ENCODE data around the gene UNC13B.
"Not testable (repeated sequence)": the region's sequence is repeated elsewhere in the genome, so short reads cannot be mapped to it uniquely, and the experiment has no call there.

Gene UNC13B

DNA sequence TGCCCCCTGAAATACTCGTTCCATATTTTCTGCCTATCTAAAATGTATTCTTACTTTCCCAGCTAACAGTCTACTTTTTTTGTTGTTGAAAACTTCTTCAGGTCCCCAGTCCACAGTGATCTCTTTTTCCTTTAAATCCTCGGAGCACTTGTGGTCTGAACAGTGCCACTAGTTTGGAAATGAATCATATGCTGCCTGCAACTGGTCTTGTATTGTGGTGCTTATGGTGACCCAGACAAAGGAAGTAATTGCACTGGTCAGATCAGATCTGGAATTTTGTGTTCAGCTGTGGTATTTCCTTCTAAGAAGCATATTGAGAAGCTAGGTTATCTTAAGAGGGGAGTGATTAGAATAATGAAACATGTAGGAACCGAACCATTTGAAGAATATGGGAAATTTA is 2.9 kb downstream of the UNC13B start:
- DNase-seq: no peak

GRCh38 chr9:35167429-35167828 is 5.6 kb downstream of the UNC13B start:
- DNase-seq: not testable (repeated sequence)

- no peak for DNase-seq
Measured at GRCh38 chr9:35168963-35169362, 7.2 kb downstream of the UNC13B start.

- no peak for DNase-seq
Measured at GRCh38 chr9:35172878-35173277, 11.1 kb downstream of the UNC13B start.

DNA sequence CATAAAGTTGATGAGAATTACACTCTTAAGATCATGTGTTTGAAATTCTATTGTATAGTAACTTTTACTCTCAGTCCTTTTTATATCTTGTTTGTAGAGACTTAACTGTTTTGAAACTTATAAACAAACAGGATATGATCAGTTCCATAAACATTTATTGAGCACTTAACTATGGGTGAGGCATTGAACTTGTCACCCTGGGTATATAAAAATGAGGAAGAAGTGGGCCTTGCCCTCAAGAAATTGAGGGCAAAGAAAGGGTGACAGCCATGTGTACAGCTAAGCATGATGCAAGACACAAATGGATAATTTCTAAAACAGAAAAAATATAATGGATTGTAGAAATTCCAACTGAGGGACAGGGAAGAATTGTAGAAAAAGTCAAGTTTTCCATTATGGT is 15.7 kb downstream of the UNC13B start:
- DNase-seq: no peak

GRCh38 chr9:35179347-35180280 is 17.8 kb downstream of the UNC13B start:
- DNase-seq: no peak

- no peak for DNase-seq
Measured at GRCh38 chr9:35180801-35181200, 19.0 kb downstream of the UNC13B start.

DNA sequence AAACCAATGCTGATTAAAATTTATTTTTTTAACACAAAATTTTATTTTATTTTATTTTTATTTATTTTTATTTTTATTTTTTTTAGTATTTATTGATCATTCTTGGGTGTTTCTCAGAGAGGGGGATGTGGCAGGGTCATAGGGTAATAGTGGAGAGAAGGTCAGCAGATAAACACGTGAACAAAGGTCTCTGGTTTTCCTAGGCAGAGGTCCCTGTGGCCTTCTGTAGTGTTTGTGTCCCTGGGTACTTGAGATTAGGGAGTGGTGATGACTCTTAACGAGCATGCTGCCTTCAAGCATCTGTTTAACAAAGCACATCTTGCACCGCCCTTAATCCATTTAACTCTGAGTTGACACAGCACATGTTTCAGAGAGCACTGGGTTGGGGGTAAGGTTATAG is 20.6 kb downstream of the UNC13B start:
- DNase-seq: not testable (repeated sequence)

GRCh38 chr9:35182996-35183754 is 21.4 kb downstream of the UNC13B start:
- DNase-seq: not testable (repeated sequence)

DNA sequence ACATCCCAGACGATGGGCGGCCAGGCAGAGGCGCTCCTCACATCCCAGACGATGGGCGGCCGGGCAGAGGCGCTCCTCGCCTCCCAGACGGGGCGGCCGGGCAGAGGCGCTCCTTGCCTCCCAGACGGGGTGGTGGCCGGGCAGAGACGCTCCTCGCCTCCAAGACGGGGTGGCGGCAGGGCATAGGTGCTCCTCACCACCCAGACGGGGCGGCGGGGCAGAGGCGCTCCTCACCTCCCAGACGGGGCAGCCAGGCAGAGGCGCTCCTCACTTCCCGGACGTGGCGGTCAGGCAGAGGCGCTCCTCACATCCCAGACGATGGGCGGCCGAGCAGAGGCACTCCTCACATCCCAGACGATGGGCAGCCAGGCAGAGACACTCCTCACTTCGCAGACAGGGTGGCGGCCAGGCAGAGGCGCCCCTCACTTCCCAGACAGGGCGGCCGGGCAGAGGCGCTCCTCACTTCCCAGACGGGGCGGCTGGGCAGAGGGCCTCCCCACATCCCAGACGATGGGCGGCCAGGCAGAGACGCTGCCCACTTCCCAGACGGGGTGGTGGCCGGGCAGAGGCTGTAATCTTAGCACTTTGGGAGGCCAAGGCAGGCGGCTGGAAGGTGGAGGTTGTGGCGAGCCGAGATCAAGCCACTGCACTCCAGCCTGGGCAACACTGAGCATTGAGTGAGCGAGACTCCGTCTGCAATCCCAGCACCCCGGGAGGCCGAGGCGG is 22.1 kb downstream of the UNC13B start:
- DNase-seq: not testable (repeated sequence)

DNA sequence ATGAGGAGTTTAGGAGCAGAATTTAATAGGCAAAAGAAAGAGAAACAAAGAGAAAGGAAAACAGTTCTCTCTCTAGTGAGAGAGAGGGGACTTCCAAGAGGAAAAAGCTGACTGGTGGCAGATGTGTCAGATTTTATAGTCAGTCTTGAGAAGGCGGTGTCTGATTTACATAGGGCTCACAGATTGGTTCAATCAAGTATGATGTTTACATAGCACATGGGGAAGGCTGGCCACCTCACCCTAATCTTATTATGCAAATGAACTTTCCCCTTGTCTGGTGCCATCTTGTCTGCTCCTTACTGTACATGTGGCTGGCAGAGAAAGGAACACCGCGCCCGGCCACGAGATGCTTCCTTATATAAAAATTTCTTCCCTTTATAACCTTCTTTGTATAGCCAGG is 24.7 kb downstream of the UNC13B start:
- no peak for DNase-seq

GRCh38 chr9:35190203-35190602 is 28.4 kb downstream of the UNC13B start:
- no peak for DNase-seq

- DNase-seq: no peak
Measured at GRCh38 chr9:35191105-35191504, 29.3 kb downstream of the UNC13B start.

DNA sequence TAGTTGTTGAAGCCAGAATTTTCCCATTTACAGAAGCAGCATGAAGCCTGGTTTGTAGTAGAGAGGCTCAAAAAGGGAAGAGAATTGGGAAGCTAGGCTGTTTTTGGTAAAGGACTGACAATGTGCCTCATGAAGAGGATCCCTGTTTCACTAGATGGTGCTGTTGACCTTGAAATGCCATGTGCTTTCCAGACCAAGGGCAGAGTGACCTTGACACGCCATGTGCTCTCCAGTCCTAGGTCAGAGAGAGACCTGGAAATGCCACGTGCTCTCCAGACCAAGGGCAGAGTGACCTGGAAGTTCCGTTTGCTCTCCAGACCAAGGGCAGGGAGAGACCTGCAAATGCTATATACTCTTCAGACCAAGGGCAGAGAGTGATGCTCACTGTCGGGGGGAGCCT is 32.0 kb downstream of the UNC13B start:
- no peak for DNase-seq

DNA sequence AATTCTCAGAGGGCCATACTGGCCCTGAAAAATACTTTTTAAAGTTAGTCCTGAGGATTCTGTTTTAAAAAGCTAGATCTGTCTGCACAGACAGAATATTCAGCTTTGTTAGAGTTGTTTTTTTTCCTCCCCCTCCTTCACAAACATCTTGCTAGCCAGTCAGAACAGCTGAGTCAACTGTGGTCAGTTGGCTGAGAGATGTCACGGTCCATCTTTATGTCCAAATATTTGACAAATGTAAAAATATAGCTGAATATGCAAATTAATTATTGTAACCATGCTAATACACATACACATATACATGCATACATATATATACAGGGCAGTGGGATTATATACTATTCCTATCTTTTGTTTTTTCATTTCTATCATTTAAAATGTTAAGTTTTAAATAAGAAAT is 33.9 kb downstream of the UNC13B start:
- no peak for DNase-seq

DNA sequence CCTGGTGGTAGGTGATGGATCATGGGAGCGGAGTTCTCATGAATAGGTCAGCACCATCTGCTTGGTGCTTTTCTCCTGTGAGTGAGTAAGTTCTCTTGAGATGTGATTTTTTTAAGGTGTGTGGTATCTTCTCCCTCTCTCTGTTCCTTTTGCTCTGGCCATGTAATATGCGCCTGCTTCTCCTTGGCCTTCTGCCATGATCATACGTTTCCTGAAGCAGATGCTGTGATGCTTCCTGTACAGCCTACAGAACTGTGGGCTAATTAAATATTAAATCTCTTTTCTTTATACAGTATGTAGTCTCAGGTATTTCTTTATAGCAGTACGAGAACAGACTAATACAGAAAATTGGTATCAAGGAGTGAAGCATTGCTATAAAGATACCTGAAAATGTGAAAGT is 36.4 kb downstream of the UNC13B start:
- no peak for DNase-seq

- no peak for DNase-seq
Measured at GRCh38 chr9:35203528-35203927, 41.7 kb downstream of the UNC13B start.

- DNase-seq: no peak
Measured at GRCh38 chr9:35205340-35205739, 43.5 kb downstream of the UNC13B start.

- DNase-seq: no peak
Measured at GRCh38 chr9:35211854-35212253, 50.0 kb downstream of the UNC13B start.

DNA sequence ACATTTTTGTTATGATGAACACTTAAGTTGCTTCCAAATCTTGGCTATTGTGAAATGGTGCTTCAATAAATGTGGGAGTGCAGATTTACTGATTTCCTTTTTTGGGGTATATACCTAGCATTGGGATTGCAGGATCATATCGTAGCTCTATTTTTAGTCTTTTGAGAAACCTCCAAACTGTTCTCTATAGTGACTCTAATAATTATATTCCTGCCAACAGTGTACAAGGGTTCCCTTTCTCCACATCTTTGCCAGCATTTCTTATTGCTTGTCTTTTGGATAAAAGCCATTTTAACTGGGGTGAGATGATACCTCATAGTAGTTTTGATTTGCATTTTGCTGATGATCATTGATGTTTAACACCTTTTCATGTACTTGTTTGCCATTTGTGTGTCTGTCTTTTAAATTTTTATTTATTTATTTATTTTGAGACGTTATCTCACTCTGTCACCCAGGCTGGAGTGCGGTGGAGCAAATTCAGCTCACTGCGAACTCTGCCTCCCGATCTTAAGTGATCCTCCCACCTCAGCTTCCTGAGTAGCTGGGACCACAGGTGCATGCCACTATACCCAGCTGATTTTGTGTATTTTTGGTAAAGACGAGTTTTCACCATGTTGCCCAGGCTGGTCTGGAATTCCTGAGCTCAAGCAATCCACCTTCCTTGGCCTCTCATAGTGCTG is 59.0 kb downstream of the UNC13B start:
- DNase-seq: no peak

- no peak for DNase-seq
Measured at GRCh38 chr9:35225677-35226076, 63.9 kb downstream of the UNC13B start.

- no peak for DNase-seq
Measured at GRCh38 chr9:35226651-35227050, 64.8 kb downstream of the UNC13B start.

DNA sequence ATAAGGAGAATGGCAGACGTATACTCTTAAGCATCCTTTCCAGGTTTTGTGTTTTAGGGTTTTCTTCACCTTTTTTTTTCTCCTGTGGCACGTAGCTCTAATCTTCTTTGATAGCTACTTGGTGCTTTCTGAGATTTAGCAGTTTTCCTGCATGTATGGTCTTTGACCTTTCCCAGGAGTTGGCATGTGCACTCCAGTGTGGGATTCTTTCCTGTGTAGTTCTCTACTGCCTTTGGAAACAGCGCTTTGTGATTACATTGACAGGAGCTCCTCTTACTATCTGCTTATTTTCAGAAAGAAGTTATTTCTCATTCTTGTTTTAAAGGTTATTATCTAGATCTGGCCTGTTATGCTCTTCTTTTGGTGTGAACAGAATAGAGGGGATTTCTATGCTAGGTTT is 65.5 kb downstream of the UNC13B start:
- DNase-seq: no peak

Data from stimulated activated CD8-positive, alpha-beta memory T cell treated with anti-CD3 and anti-CD28 coated beads, Interleukin-4, amount 100 ng/mL, for 48 hours (primary cell).